Thyroid gland (tissue), 4 donors: Measurements from ENCODE around the gene GRIN2C.

Source experiments
- CTCF ChIP-seq, 6 experiments: fragments of 200-600 bp in 3 of 6; fragments of 450-650 bp in 3 of 6; sonication (generic) in 3 of 6; IDR thresholded peaks; one replicate each; pipeline ENCODE4 v1.5.1; 2016 to 2019; ENCODE audit warnings: antibody characterized with exemption in 6 of 6, mild to moderate bottlenecking in 2 of 6, inconsistent platforms in 1 of 6, moderate library complexity in 1 of 6
- POLR2A ChIP-seq, 2 donors: fragments of 450-650 bp; IDR thresholded peaks; one replicate each; pipeline ENCODE4 v1.6.1; 2017; ENCODE audit warnings: antibody characterized with exemption in 2 of 2, mild to moderate bottlenecking in 2 of 2, moderate library complexity in 1 of 2

GRCh38 chr17:74803971-74804370 lies 55.7 kb downstream of the GRIN2C start:
- no peak for TF ChIP-seq CTCF (IDR thresholded peaks at IDR 0.05)
- no peak for TF ChIP-seq POLR2A (IDR thresholded peaks at IDR 0.05)
